Measurements from ENCODE around the gene ZNF385A.

DNA sequence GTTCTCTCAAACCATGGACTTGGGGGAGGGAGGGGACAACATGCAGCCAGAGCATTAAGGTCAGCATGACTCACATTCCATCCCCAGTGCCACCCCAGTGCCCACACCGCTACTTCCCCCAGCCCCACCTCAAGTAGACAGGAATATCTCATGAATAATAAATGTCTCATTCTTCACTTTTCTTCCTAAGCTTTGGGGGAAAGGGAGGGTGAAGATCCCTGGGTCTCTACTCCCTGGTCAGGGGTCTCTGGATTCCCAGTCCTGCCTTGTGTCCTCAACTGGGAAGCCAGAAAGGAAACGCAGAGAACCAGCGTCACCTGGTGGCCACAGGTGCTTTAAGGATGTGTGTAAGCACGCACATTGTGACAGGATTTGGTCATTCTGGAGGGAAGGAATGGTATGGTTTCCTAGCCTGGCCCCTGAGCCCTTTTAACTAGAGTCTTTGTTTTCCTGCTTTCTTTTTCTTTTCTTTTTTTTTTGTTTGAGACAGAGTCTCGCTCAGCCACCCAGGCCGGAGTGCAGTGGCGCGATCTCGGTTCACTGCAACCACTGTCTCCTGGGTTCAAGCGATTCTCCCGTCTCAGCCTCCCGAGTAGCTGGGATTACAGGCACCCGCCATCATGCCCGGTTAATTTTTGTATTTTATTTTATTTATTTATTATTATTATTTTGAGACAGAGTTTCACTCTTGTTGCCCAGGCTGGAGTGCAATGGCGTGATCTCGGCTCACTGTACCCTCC lies 23.6 kb downstream of the ZNF385A start:
- TF ChIP-seq, protein P1, sequence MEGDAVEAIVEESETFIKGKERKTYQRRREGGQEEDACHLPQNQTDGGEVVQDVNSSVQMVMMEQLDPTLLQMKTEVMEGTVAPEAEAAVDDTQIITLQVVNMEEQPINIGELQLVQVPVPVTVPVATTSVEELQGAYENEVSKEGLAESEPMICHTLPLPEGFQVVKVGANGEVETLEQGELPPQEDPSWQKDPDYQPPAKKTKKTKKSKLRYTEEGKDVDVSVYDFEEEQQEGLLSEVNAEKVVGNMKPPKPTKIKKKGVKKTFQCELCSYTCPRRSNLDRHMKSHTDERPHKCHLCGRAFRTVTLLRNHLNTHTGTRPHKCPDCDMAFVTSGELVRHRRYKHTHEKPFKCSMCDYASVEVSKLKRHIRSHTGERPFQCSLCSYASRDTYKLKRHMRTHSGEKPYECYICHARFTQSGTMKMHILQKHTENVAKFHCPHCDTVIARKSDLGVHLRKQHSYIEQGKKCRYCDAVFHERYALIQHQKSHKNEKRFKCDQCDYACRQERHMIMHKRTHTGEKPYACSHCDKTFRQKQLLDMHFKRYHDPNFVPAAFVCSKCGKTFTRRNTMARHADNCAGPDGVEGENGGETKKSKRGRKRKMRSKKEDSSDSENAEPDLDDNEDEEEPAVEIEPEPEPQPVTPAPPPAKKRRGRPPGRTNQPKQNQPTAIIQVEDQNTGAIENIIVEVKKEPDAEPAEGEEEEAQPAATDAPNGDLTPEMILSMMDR (IDR thresholded peaks at IDR 0.05), result peak; percentile 59 to 96 (median 91)
- TF ChIP-seq POLR2A (IDR thresholded peaks at IDR 0.05), result no peak
